ENCODE data around the gene SOX3. TPM values are rescaled to one million over a fixed set of nuclear protein-coding genes. Genes with fewer than 3 reads are reported as not detected.

The SOX3 gene
- not detected for total RNA-seq

DNA sequence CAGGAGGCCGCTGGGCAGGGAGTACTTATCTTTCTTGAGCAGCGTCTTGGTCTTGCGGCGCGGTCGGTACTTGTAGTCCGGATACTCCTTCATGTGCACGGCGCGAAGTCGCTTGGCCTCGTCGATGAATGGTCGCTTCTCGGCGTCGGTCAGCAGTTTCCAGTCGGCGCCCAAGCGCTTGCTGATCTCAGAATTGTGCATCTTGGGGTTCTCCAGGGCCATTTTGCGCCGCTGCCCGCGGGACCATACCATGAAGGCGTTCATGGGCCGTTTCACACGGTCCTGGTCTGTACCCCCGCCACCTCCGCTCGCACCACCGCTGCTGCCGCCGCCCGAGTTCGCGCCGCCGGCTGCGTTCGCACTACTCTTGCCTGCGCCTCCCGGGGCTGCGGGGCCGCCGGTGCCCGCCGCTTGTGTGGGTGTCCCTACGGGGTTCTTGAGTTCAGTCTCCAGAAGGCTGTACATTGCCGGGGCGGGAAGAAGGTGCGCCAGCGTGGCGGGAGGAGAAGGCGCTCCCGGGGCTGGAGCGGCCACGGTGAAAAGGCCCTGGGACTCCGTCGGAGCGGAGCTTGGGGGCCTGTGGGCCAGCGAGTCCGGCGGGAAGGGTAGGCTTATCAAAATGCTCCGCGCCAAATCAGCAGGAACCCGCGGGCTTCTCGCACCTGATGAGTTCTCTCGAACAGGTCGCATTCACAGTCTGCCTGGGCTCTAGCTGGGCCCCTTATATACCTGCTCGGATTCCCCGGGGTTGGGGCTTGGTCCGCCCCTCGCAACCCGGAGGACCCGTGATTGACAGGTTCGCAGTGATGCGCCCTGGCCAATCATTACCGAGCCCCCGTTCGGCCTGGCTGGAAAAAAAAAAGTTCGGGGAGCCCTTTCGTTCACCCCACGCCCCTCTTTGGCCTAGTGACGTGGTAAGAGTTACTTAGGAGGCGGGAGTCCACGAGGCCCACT lies at the start of gene SOX3:
SOX3 (minus strand) TSS at position 699 of the 954 bp plus-strand sequence; CDS start at position 690, 9 bp downstream.
- DNase-seq (ENCODE audit: low read depth in 2 of 3, low spot score in 2 of 3), result no peak

DNA sequence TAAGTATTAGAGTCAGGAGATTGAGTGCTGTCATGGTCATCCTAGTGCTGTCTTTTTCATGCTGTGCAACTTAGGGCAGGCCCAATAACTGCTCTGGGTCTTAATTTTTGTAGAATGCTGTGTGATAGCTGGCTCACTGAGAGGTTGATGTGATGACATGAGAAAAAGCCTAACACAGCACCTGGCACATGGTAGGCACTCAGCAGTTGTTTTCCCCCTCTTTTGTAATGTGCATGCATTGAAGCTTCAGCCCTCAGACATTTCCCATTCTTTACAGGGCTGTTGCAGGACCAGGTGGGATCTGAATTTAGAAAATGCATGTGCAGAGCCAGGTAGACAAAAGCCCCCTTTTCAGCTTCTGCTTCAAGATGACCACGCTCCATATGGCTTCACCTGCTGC lies 44.1 kb upstream of the SOX3 start:
- DNase-seq (ENCODE audit: low read depth in 2 of 3, low spot score in 2 of 3), result no peak

DNA sequence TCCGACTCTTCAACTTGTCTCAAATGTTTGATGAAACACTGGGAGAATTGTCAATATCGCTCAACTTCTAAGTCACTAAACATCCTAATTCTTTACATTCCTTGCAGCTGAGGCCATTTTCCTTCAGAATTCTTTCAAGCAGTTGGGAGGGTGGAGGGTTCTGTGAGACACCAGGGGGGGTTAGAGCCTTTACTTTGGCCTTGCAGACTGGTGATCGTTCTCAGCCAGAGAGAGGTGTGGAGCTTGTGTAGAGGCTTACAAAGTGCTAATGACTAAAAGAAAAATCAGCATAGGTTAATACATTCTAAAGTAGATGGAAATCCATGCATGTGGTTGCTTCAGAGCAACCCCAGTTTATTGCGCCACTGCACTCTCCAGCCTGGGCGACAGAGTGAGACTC lies 21.3 kb upstream of the SOX3 start:
- no peak for DNase-seq (ENCODE audit: low read depth in 2 of 3, low spot score in 2 of 3)

DNA sequence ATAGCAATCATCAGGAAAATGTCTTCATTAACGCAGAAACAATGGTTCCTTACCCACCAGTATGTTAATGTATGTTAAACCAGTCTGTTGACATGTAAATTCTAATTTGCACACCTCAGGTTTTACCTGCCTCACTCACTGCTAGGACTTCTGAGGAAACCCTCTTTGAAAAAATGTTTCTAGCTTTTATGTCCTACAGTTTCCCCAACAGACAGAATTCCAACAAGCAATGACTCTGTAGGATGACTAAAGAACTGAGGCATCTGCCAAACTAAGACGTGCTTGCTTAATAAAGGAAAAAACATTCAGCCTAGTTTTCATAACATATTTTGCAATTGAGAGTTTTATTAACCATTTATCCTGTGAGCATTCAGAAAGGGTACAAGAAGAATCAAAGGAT lies 20.6 kb upstream of the SOX3 start:
- no peak for DNase-seq (ENCODE audit: low read depth in 2 of 3, low spot score in 2 of 3)

DNA sequence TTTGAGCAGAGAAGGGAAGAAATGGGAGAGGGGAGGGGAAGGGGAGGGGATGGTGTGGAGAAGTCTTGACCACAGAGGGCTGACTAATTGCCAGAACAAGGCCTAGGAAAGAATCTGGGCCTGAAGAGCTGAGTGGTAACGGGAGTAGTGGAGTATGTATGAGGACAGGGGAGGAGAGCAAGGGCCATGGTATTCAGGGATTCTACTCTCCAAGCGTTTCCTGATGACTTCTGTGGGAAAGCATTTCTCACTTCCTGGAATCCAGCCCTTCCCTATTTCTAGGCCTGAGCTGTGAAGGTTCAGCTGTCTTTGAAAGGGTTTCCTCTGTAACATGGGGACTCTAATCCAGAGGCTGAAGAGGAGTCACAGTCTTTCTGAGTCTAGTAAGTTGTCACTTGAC lies 19.7 kb upstream of the SOX3 start:
- DNase-seq (ENCODE audit: low read depth in 2 of 3, low spot score in 2 of 3), result no peak

DNA sequence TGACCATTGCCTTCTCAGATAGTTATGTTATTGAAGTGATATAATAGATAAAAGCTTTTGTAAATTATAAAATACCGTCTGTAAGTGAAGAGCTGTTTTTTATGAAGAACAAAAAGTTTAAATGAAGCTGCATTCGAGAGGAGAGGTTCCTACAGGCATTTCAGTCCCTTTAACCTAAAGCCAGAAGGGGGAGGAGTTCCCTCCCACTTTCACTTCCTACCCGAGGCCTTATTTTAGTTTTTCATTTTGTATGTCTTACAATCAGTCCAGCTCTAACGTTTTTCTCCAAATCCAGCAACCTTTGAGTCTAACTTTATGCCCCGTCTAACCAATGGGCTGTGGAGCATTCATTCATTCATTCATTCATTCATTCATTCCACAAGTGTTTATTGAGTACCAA lies 16.5 kb upstream of the SOX3 start:
- no peak for DNase-seq (ENCODE audit: low read depth in 2 of 3, low spot score in 2 of 3)

DNA sequence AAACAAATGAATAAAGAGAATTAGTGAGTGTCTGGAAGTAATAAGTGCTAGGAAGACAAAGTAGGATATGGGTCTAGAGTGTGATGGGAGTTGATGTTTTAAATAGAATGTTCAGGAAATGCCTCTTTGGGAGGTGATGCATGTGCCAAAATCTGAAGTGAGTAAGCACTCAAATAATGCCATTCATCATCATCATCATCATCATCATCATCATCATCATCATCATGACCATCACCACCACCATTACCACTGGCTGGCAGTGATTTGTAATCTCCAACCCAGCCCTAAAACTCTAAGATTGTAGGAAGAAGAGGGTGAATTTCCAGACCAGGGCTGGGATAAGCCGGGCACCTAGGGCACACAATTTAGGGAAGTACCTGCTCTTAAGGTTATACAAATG lies 9.7 kb upstream of the SOX3 start:
- DNase-seq (ENCODE audit: low read depth in 2 of 3, low spot score in 2 of 3), result no peak

DNA sequence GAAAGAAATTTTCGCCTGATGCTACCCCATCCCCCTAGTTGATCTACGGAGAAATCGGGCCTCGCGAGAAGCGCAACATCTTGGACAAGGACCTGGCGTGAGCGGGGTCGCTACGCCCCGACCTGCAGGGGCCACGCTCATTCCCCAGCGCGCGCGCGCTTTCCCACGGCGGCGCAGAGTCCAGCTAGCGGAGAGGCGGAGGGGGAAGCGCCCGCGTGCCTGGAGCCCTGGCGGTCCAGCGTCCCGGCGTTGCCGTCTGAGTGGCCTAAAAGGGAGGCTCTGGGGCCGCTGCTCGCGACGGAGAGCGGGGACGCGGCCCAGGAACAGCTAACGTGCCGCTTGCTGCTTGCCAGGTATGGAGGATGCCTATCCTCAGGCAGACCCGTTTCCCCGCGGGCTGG lies 6.0 kb upstream of the SOX3 start:
- no peak for DNase-seq (ENCODE audit: low read depth in 2 of 3, low spot score in 2 of 3)

DNA sequence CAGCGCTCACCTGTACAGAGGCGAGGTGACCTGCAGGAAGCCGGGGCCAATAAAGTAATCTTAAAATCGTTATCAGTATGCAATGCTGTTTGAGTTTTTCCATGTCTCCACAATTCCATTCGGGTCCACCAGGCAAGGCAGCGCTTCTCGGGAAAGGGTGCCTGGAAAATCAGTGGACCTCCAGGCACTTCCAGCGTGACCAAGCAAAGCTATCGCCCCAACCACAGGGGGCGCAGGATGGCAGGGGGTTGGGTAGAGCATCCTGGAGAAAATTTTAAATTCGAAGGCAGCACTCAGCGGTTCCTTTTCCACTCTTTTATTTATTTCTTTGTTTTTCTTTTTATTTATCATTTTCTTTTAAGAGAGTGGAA lies 5.4 kb upstream of the SOX3 start:
- DNase-seq (ENCODE audit: low read depth in 2 of 3, low spot score in 2 of 3), result no peak

DNA sequence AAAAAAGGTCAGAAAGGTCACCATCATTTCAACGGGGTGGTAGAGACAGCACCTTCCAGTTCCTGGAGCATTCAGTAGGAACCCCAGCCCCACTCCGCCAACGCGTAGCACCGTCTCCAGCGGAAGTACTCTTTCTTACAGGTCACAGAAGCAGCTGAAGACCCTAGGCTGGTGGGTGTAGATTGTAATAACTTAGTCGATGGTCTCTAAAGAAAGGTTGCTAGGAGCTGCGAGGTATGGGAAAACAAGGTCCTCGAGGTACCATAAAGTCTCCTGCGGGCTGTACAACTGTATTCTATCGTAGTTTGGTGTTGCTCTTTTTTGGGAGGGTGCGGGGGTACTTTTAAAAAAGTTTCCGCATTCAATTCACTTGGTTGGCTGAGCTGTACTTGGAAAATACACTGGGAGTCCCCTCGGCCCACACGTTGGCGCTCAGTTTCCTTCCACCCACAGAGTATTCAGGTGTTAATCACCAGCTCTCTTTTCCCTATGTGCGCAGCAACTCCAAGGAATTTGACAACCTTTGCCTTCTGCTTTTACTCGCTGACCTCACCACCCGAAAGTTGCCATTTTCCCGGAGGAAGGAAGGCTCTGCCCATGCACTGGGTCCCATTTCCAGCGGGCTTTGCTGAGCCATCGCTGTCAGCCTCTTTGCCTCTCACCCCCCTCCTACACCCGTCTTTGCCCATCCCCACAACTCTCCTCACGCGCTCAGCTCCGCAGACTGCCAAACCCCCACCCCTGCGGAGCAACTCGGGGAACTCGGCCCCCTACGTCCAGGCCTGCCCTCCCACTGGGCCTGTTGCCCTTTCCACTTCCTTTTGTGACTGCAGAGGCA lies 4.8 kb upstream of the SOX3 start:
- no peak for DNase-seq (ENCODE audit: low read depth in 2 of 3, low spot score in 2 of 3)

DNA sequence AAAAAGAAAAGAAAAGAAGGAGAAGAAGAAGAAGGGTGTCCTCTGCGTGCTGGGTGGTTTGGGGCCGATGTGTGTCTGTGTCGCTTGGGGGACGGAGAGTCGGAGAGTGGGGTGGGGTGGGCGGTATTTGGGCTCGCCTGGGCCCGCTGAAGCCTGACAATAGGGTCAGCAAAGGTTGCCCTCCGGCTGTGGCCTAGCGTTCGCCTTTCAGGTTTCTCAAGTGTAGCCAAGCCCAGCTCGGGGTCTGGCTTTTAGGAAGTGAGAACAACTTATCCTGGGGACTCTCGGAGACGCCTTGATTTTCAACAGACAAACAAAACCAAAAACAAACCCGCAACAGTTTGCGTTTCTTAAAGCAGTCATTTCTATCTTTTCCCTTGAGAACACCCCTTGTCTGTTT lies 4.1 kb upstream of the SOX3 start:
- no peak for DNase-seq (ENCODE audit: low read depth in 2 of 3, low spot score in 2 of 3)

DNA sequence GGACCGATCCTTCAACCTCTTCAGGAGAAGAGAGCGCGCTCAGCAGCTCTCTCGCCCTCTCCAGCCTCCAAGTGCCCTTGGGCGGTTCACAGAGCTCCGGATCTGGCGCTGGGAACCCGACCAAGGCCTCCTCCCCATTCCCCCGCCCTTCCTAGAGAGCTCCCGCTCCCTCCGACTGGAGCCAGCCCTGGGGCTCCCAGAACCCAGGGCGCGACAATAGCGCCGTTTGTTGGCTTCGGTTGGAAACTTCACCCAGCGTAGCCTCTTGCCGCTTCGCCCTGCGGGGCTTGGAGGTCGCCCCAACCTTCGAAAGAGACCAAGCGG lies 3.1 kb upstream of the SOX3 start:
- no peak for DNase-seq (ENCODE audit: low read depth in 2 of 3, low spot score in 2 of 3)

DNA sequence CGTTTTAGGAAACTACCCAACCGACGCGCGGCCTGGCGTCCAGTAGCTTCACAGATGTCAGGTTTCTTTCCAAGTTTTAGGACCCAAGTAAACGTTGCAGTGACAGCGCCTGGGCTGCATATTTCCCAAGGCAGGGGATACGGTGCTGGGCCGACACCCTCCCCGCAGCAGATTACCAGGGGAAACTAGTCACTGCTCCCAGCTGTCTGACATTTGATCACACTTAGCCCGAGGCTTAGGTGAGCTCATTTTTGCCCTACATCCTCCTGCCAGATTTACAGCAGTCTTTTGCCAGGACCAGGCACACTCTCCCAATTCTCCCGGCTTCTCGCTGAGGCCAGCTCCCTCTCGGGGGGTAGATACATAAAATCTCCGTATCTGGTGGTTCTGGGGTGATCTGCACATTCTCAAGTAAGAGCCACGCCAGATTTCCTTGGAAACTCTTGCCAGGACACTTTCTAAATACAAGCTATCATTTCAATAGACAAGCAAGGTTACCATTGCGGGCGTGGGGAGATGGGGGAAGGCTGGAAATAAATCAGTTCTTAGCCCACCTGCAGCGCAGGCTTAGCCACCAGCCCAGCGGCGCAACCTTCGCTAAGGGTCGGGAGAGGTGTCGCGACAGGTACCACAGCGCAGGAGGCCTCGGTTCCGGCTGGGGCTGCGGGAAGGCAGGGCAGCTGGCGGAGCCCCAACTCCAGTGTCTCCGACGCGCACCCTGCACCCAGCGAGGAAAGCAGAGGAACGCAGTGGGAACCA lies 2.5 kb upstream of the SOX3 start:
- DNase-seq (ENCODE audit: low read depth in 2 of 3, low spot score in 2 of 3), result no peak

DNA sequence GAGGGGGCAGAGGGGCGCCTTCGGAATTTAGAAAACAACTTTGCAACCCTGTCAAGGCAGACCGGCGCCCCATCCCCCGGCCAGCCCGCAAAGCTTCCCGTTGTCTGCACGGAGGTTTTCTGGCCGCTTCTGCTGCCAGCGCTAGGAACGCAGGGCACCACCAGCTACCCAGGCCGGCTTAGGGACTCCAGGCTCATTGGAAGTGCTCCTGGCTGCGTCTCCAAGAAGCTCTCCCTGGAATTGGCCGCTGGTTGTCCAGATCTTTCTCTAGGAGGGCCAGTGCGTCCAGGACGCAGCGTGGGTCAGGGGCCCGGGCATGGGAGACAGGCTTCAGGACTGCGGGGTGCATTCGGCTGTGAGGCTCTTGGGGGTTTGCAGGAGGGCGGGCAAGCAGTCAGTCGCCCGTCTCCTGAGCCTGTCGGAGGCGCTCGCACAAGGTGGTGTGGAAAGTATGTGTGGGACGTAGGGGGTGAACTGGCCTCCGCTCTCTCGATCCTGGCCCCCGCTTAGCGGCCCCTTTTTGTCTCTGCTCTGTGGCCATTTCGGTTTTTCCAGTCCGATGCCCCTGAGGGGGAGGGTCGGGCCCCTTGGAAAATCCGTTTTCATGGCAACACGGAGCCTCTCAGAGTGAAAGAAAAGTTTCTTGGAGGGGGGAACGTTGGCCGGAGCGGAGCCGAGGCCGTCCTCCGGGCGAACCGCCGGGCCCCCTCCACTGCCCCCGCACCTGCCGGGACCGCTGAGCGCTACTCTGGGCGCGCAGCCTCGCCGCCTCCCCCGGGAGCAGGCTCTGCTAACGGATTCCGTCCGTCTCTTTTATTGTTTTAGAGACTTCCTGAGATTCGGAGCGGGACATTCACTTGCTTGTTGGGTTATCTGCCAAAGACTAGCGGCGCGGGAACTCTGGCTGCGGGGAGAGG lies 810 bp upstream of the SOX3 start:
- no peak for DNase-seq (ENCODE audit: low read depth in 2 of 3, low spot score in 2 of 3)

DNA sequence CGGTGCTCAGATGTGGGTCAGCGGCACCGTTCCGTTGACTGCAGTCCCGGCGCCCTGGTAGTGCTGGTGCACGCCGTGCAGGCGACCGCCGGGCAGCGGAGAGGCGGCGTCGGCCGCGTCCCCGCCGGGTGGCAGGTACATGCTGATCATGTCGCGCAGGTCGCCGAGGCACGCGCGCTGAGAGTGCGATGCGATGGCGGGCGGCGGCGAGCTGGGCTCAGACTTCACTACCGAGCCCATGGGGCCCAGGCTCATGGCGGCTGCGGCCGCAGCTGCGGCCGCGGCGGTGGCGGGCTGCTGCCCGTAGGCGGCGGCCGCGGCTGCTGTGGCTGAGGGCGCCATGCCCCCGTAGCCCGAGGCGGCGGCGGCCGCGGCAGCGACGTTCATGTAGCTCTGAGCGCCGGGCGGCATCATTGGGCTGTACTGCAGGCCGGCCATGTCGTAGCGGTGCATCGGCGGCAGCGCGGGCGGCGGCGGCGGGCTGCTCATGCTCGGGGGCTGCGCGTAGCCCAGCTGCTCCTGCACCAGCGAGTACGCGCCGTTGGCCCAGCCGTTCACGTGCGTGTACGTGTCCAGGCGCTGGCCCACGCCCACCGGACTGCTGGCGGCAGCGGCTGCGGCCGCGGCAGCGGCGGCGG lies 1.0 kb downstream of the SOX3 start:
- DNase-seq (ENCODE audit: low read depth in 2 of 3, low spot score in 2 of 3), result no peak

DNA sequence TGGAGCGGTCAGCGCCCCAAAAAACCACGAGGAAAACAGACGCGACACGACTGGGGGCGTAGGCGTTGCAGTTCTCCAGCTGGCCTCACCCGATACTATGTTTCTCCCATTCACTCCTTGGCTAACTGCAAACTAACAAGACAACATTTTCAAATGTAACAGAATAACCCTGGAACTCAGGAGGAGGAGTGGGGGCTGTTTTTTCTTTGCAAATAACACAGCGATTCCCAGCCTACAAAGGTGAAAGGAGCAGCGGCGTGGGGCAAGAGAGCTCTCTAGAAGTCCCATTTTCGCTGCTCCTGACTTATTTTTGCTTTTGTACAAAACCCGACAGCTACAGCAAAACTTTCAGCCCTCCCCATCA lies 1.6 kb downstream of the SOX3 start:
- no peak for DNase-seq (ENCODE audit: low read depth in 2 of 3, low spot score in 2 of 3)

DNA sequence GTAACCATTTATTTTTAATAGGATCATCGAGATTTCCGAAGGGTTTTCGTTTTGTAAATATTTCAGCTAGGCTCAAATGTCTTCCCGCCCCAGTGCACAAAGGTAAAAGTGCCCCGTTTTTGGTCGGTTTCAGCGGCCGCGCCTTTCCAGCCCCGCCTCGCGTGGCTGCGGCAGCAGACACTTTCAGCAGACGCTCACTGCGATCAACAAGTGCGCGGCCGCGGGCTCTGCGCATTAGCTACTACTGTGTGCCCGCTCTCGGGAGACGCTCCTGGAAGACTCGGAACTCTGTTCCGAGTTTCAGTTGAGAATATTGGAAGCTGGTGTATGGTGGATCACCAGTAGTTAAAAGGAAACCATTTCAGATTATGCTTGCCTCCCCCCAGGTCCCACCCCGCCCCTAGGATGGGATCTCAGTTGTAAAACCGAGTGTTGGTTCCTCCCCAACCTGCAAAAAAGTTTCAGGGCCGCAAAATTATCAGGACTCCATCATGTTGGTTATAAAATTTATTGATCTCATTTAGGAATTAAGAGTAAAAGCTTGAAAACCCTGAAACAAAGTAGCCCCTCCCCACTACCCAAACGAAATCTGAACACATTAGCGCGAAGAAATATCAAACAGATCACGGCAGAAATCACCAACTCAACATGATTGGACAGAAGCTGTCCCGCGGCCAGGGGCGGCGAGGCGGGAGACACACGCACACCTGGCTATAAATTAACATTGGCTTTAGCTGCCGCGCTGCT lies 2.2 kb downstream of the SOX3 start:
- no peak for DNase-seq (ENCODE audit: low read depth in 2 of 3, low spot score in 2 of 3)

DNA sequence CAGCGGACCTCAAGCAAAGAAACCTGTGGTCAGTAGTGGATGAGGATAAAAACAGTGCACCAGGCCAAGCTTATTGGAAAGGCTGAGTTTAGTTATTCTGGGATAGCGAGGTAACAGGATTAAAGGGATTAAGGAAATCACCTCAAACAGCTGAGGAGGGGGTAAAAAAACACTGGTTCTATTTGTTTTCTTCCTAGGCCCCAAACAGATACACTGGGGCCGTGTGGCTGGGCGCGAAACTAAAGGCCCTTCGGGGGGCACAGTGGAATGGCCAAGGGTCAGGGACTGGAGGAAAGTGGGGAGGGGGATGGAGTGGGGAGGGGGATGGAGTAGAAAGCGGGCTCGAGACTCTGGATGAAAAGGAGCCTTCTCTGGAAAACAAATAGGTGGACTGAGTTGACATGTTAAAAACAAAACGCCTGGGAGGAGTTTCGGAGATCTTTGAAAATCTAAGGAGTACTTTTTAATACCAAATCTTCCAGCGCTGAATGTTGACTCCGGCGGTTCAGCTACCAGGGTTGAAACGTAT lies 2.9 kb downstream of the SOX3 start:
- DNase-seq (ENCODE audit: low read depth in 2 of 3, low spot score in 2 of 3), result no peak

DNA sequence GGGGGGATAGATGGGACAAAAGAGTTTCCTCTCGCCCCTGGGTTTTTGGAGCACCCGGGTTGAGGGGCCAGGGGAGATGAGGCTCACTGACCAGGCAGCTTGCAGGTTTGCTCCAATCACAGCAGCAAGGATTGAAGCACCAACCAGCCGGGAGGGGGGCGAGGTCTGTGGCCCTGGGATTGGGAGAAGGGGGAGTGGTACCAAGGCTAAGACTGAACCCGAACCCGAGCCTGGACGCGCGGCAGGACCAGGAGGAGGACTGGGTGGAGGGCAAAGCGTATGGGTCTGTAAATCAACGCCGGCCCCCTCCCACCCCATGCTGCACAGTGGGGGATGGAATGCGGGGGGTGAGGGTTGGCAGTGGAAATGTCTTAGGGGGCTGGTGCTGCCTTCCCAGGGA lies 3.5 kb downstream of the SOX3 start:
- DNase-seq (ENCODE audit: low read depth in 2 of 3, low spot score in 2 of 3), result no peak

Data from hematopoietic multipotent progenitor cell (in vitro differentiated cells).